HuH-7 (cell line): ENCODE results near the gene DNAJA4.
A peak's percentile ranks its signal among the peaks of the same experiment; 100 is the strongest.

Source experiments
- DNase-seq: peaks from one replicate; pipeline ENCODE4 v3.0.0; 2011; ENCODE audit warnings: low spot score

Gene DNAJA4

DNA sequence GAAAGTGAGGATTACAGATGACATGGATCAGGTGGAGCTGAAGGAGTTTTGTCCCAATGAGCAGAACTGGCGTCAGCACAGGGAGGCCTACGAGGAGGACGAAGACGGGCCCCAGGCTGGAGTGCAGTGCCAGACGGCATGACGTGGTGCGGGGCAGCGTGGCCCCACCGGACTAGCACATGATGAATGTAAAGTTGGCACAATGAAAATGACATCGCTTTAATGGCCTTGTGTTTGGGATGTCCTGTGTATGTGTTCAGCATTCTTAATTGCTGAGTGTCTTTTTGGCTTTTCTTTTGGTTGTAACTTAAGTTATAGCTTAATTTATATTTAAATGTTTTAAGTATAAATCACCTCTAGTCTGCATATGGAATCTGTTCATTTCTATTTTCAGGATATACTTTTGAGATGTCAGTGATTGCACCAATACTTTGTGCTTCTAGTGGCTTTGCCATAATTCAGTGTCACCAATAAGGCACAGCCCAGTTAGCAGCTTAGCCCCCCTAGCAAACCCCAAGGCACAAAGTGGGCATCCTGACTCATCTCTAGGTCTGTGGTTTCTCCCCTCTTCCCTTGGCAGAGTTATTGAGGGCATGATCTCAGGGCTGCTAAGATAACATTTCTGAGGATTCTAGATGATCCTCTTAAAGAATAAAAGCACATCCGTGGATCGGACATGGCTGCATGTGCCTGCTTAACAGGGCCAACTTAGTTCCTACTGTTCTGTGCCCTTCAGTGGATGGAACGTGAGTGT lies 16.1 kb downstream of the DNAJA4 start:
- no peak for DNase-seq

DNA sequence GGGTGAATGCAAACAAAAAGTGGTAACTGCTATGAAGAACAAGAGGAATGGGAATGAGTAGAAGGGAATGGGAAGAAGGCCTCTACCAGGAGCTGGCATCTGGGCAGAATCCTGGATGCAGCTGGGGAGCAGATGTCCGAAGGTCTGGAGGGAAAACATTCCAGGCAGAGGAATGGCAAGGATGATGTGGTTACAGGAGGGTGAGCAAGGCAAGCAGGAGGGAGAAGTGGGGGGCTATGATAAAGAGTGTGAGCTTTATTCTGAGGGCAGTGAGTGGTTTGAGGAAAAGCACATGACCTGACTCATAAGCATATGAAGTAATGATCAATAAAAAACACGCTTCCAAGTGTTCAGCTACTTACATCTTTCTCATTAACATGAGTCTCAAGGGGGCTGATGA lies 18.0 kb downstream of the DNAJA4 start:
- DNase-seq = no peak

DNA sequence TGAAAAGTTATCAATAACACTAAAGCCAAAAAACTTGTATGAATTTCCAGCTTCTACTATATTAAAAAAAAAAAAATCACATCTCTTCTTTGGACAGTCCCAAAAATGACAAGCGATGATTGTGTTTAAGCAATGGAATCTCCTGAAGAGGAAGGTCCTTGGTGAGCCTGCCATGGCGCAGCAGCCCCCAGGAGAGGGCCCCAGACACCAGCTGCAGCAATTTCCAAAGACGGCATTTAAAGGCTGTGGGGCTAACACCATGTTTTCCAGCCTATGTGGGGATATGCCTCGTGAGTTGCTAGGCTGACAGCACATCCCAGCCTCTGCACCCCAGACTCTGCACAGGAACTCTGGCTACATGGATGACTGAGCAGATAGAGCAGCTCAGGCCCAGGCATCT lies 20.4 kb downstream of the DNAJA4 start:
- DNase-seq = no peak

GRCh38 chr15:78290222-78290621 lies 25.9 kb downstream of the DNAJA4 start:
- DNase-seq = no peak

- no peak for DNase-seq
Measured at GRCh38 chr15:78291052-78291451, 26.7 kb downstream of the DNAJA4 start.

DNA sequence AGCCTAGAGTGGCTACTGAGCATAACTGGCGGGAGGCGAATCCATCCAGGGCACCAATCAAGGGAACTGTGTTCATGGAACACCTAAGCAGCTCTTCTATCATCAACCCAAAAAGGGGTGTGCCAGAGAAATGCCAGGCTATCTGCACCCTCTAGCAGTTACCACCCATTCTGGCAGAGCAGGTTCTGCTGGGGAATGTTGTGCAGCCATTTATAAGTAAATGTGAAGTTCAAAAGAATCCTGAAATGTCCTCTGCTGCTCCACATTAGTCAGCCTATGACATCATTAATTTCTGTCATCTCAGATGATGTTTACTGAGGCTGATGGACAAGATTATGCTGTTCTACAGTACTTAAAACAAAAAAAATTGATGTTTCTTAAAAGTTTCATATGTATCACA lies 27.3 kb downstream of the DNAJA4 start:
- no peak for DNase-seq

DNA sequence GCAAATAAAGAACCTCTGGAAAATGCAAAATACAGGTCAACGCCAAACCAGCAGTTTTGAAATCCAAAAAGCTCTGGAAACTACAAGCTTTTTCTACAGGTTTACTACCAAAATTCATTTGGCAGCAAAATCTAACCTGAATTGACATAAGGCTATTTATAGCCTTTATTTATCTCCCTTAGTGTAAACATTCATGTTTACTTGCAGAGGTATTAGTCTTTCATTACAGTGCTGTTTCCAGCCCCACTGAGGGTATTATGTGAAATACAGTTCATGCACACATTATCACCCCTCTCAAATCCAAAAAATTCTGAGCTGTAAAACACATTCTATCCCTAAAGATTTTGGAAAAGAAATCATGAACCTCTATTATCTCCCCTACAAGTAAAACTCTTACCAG lies 27.9 kb downstream of the DNAJA4 start:
- no peak for DNase-seq

DNA sequence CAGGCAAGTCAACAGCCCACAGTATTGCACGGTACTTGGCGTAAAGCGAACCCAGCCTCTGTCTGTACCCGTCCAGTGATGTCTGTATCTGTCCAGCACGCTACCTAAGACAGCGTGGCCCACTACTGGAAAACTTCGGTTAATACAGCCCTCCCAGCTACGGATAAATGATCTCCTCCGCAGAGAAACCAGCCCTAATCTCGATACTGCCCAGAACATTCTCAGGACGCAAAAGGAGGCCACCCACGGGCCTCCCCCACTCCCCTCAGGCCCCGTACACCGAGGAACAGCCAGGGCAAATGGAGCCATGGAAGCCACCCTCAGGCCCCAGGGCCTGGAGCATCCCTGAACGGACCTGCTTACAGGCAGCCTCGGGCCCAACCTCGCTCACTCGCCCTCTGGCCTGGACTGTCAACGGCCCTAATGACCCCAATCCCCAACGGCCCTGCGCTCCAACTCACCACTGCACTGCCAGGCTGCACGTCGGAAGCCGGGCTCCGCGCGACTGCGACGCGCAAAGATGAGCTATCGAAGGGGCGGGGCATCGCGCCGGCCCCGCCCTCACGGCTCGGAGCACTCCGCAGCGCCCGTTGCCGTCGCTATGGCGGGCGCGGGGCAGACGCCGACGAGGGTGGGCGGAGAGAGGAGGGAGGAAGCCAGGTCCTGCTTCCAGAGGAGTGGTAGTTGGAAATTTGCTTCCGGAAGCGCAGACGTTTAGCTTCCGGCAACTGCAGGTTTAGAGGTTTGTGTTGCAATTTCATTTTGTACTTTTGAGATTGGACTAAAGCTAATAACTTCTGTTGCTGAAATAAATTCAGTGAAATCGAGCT lies 35.0 kb downstream of the DNAJA4 start, which contains the start of gene SKIC8:
Gene SKIC8, minus strand, starts transcription at position 509 of the 830 bp plus-strand sequence. CDS start 3,923 bp downstream, outside the sequence.
- peak; percentile 96 for DNase-seq

DNA sequence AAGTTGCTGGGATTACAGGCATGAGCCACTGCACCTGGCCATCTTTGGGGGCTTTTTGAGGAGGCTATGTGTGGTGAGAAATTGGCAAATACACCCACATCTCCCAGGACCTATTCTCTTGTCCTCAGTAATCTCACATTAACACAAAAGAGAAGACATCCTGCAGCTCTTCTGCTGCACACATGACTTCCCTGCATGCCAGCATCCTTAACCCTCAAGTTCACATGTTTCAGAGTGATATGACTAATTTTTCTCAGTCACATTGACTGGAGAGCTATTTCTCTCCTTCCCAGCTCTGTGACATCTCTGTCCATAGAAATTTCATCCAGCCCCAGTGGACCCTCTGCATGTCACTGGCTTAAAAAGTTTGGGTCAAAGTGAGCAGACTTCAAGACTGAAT lies 37.0 kb downstream of the DNAJA4 start:
- DNase-seq = no peak

DNA sequence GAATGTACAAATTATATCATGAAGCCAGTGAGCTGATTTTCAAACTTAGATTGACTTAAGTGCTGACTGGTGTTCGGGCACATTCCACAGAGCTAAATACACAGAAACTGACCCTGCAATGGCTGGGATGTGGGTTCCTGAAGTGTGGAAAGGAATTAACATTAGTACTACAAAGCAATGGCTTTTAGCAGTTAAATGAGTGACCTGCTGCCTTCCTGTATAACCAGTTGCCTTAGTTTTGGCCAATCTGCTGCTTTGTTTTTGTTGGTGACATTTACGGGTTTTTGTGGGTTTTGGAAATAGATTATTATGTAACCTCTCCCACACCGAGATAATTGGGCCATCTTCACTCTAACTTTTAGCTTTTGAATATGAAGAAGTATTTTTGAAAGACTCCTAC lies 37.5 kb downstream of the DNAJA4 start:
- DNase-seq = no peak

- DNase-seq = no peak
Measured at GRCh38 chr15:78302579-78303312, 38.4 kb downstream of the DNAJA4 start.

DNA sequence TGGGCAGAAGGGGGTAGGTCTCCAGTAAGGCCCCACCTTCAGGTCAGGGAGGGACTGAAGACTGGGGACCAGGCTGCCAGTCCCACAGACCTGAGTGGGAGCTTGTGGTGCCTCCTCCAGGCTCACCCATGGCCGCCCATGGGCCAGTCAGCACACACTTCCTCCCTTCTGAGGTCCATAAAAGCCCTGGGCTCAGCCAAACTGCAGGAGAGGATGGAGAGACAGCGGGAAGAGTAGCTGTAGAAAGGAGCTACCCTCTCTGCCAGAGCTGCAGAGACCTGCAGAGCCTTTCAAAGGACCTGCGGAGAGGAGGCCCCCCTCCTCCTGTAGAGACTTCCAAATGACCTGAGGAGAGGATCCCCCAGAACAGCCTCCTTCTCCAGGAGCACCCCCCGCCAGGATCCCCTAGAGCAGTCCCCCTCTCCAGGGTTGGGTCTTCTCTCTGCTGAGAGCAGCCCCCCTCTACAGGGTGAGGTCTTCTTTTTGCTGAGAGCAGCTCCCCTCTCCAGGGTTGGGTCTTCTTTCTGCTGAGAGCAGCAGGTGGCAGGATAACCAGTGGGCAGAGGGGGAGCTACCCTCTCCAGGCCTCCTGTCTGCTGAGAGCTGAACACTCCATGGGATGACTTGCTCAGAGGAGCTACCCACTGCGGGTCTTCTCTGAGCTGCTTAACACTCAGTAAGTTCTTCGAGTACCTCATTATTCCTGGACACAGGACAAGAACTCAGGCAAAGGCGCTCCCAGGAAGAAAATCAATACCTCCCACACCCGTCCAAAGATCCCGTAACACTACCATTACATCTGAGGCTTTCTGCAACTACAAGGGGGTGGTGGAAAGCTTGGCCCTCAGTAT lies 40.1 kb downstream of the DNAJA4 start:
- no peak for DNase-seq

DNA sequence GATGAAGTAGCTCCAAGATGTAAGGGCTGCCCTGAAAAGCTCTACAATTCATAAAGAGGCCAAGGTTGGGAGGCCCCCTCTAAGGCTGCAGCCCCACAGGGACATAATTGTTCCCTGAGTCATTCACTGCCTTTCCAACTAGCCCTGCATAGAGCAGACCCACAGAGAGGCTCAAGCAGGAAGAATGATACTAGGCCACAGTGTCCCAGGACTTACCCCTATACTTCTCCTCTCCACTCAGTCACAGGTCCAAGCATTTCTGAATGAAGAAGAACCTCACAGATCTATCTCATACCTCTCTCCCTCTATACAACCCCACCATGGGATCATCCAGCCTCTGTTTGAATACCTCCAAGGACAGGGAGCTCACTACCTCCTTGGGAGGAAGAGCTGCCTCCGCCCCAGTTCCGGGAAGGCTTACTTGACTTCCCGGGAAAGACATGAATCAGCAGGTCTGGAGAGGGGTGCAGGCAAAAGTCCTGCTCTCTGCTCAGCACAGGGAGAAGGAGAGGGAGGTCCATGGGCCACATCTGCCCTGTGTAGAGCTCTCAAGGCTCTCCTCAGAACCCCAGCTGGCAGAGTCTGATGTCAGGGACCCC lies 41.9 kb downstream of the DNAJA4 start:
- no peak for DNase-seq

DNA sequence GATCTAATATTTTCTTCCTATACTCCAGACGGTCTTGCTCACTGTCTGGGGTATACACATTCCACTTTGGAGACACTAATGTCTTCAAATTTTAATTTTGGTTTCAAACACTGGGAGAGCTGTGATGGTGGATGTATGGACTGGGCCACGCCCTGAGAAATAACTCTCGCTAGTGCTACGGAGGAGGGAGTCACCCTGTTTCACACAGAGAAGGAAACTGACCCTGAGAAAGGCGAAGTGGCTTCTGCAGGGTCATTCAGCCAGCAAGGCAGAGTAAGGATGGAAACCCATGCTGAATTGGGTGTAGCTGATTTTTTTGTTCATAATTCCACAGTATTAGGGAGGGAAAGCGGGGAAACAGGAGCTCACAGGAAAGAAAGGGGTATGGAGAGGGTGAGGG lies 43.6 kb downstream of the DNAJA4 start:
- no peak for DNase-seq

GRCh38 chr15:78308422-78309032 lies 44.2 kb downstream of the DNAJA4 start:
- peak; percentile 90 for DNase-seq

GRCh38 chr15:78311292-78311691 lies 46.9 kb downstream of the DNAJA4 start:
- no peak for DNase-seq

DNA sequence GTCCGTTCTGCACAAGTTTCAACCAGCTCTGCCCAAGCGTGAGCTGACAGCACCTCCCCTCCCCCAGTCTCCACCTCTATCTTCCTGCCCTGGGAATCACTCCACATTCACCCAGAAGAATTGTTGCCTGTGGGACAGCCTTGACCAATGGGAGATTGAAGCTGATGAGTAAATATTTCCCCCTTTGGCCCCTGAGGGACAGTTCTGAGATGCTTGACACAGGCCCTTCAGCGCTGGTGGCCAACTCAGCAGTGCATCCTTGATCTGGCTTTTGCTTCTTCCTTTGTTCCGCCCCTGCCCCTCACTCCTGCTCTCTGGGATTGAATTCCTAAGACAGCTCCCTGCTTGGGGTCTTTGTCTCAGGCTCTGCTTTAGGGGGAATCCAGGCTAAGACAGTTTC lies 48.2 kb downstream of the DNAJA4 start:
- DNase-seq = no peak

GRCh38 chr15:78312957-78313356 lies 48.6 kb downstream of the DNAJA4 start:
- DNase-seq = no peak

DNA sequence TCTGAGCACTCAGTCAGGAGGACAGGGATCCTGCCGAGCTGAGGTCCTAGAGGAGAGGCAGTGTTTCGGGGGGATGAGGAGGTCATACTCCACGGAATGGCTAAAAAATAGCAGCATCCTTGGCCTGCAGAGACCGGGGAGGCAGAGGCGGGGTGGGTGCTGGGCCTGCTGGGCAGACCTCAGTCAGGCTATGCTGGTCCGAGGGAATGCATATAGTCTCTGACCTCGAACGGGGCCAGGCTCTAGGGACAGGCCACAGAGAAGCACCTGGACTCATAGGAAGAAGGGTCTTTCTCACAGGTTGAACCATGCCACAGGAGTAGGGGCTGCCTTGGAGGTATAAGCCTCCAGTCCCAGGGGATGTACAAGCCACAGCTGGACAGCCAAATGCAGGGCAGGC lies 49.0 kb downstream of the DNAJA4 start:
- DNase-seq = no peak

- no peak for DNase-seq
Measured at GRCh38 chr15:78314181-78314581, 49.8 kb downstream of the DNAJA4 start.
